Femur (tissue), 1 donor: ENCODE data around the gene EPS8L3.
"Not testable (repeated sequence)": the region's sequence is repeated elsewhere in the genome, so short reads cannot be mapped to it uniquely, and the experiment has no call there.

Experiments
- DNase-seq: peaks from one replicate; pipeline ENCODE4 v3.0.0-alpha.2; 2017

EPS8L3 gene

GRCh38 chr1:109763646-109764415, at the start of gene EPS8L3:
TSS of gene EPS8L3 (minus strand) at chr1:109763923. CDS start at chr1:109761749, 2,174 bp downstream.
- peak; percentile 13 for DNase-seq

GRCh38 chr1:109812691-109813393, 49.1 kb upstream of the EPS8L3 start:
- no peak for DNase-seq

GRCh38 chr1:109808703-109809102, 45.0 kb upstream of the EPS8L3 start:
- DNase-seq: no peak

GRCh38 chr1:109807822-109808680, 44.3 kb upstream of the EPS8L3 start:
- no peak for DNase-seq

GRCh38 chr1:109807402-109807801, 43.7 kb upstream of the EPS8L3 start:
- peak; percentile 4 for DNase-seq

GRCh38 chr1:109806733-109807400, 43.1 kb upstream of the EPS8L3 start:
- DNase-seq: peak; percentile 38

- peak; percentile 47 for DNase-seq
These were observed 41.9 kb upstream of the EPS8L3 start for GRCh38 chr1:109805486-109806165.

GRCh38 chr1:109804660-109805059, 40.9 kb upstream of the EPS8L3 start:
- no peak for DNase-seq

GRCh38 chr1:109803901-109804331, 40.2 kb upstream of the EPS8L3 start:
- DNase-seq: peak; percentile 18

GRCh38 chr1:109802901-109803561, 39.3 kb upstream of the EPS8L3 start:
- DNase-seq: peak; percentile 21

GRCh38 chr1:109802136-109802900, 38.6 kb upstream of the EPS8L3 start:
- DNase-seq: no peak

- DNase-seq: peak; percentile 10
These were observed 38.0 kb upstream of the EPS8L3 start for GRCh38 chr1:109801791-109802135.

- DNase-seq: no peak
These were observed 36.6 kb upstream of the EPS8L3 start for GRCh38 chr1:109800291-109800690.

- DNase-seq: no peak
These were observed 35.7 kb upstream of the EPS8L3 start for GRCh38 chr1:109799445-109799844.

GRCh38 chr1:109797303-109797595, 33.5 kb upstream of the EPS8L3 start:
- not testable (repeated sequence) for DNase-seq

- DNase-seq: no peak
These were observed 33.0 kb upstream of the EPS8L3 start for GRCh38 chr1:109796484-109797302.

- peak; percentile 64 for DNase-seq
These were observed 30.8 kb upstream of the EPS8L3 start for GRCh38 chr1:109794319-109795132.

- peak; percentile 64 for DNase-seq
These were observed 30.0 kb upstream of the EPS8L3 start for GRCh38 chr1:109793486-109794318.
